Right lobe of liver (tissue), 4 donors: Measurements from ENCODE around the gene CWC27.

ENCODE experiments used
- CTCF ChIP-seq, 4 donors: fragments of 200-600 bp in 3 of 4; fragments of 450-650 bp in 1 of 4; IDR thresholded peaks; one replicate each; pipeline versions ENCODE4 v1.5.1 to v1.8.0; 2016 to 2022; ENCODE audit warnings: antibody characterized with exemption in 4 of 4, mild to moderate bottlenecking in 2 of 4
- POLR2A ChIP-seq: fragments of 450-650 bp; IDR thresholded peaks from one replicate; pipeline ENCODE4 v1.6.1; 2017; ENCODE audit warnings: antibody characterized with exemption, mild to moderate bottlenecking
- donor health status: DM: no; HTN: no; CAD: no.
- donor health status: DM: no; HTN: no; CAD: no.
- donor health status: DM: no; HTN: yes; CAD: no.

GRCh38 chr5:64930672-64931318, 162.1 kb downstream of the CWC27 start:
- TF ChIP-seq CTCF (IDR thresholded peaks at IDR 0.05) (no peak), POLR2A (no peak)
